Sciatic nerve (tissue), 2 donors: ENCODE results near the gene TTC39C. TPM values are rescaled to one million over a fixed set of nuclear protein-coding genes. Genes with fewer than 3 reads are reported as not detected.
"Not testable (repeated sequence)": the region's sequence is repeated elsewhere in the genome, so short reads cannot be mapped to it uniquely, and the experiment has no call there.

Experiments
- ATAC-seq: fragments of 200-7000 bp; cut with Tn5 transposase; one replicate; pipeline ENCODE4 v1.9.1; 2020; ENCODE audit warnings: mild to moderate bottlenecking, moderate library complexity
- DNase-seq: peaks from one replicate; pipeline ENCODE4 v3.0.0-alpha.2; 2020; ENCODE audit warnings: low spot score
- intact Hi-C: fragments of 100-400 bp; cut with DNase I; formaldehyde crosslinking; loops from one replicate; pipeline ENCODE4 v1.14.2; 2022
- total RNA-seq: library from RNA; stranded (reverse); fragmentation: NEBNext Ultra II Directional; extraction: Animal tissue kit (Norgen Biotek cat#: 25700); gene quantifications from one replicate; pipeline ENCODE4 v1.2.1, GENCODE V29; 2021
- donor health status: DM: no; HTN: no; CAD: no.
- donor health status: DM: no; HTN: no; CAD: no.

Gene TTC39C
- total RNA-seq, 1 donor from 2014 or later = 20.6 TPM

GRCh38 chr18:24041691-24042090 is 27.1 kb downstream of the TTC39C start:
- intact Hi-C loops = no loop called here

GRCh38 chr18:24043403-24043802 is 28.8 kb downstream of the TTC39C start:
- no peak for ATAC-seq
- no peak for DNase-seq
- intact Hi-C loops = no loop called here

More at GRCh38 chr18:24041691-24042090, 27.1 kb downstream of the TTC39C start:
- DNase-seq (no peak), ATAC-seq (no peak)

- no peak for DNase-seq
- intact Hi-C loops = no loop called here
- ATAC-seq = no peak
These were observed 33.7 kb downstream of the TTC39C start for GRCh38 chr18:24048261-24048660.

- intact Hi-C loops = no loop called here
- DNase-seq (no peak), ATAC-seq (no peak)
These were observed 34.6 kb downstream of the TTC39C start for GRCh38 chr18:24049142-24049541.

GRCh38 chr18:24051031-24051947 is 36.7 kb downstream of the TTC39C start:
- DNase-seq (no peak), ATAC-seq (no peak)
- intact Hi-C loops = no loop called here

- intact Hi-C loops = no loop called here
- peak; percentile 31 for ATAC-seq
- no peak for DNase-seq
These were observed 37.5 kb downstream of the TTC39C start for GRCh38 chr18:24052053-24052452.

- ATAC-seq = no peak
These were observed 38.7 kb downstream of the TTC39C start for GRCh38 chr18:24053211-24053610.

GRCh38 chr18:24054130-24054529 is 39.6 kb downstream of the TTC39C start:
- peak; percentile 69 for ATAC-seq
- intact Hi-C loops = no loop called here
- no peak for DNase-seq

More at GRCh38 chr18:24053211-24053610, 38.7 kb downstream of the TTC39C start:
- no peak for DNase-seq
- intact Hi-C loops = no loop called here

- intact Hi-C loops = no loop called here
- ATAC-seq (no peak), DNase-seq (no peak)
These were observed 40.7 kb downstream of the TTC39C start for GRCh38 chr18:24055009-24055804.

GRCh38 chr18:24055878-24056277 is 41.3 kb downstream of the TTC39C start:
- DNase-seq = no peak
- intact Hi-C loops = no loop called here
- ATAC-seq = peak; percentile 40

- no peak for ATAC-seq
- no peak for DNase-seq
- intact Hi-C loops = no loop called here
These were observed 42.0 kb downstream of the TTC39C start for GRCh38 chr18:24056506-24056905.

GRCh38 chr18:24057804-24058203 is 43.2 kb downstream of the TTC39C start:
- intact Hi-C loops = no loop called here
- ATAC-seq (no peak), DNase-seq (no peak)

GRCh38 chr18:24059385-24059784 is 44.8 kb downstream of the TTC39C start:
- intact Hi-C loops, ATAC-seq, DNase-seq: not testable (repeated sequence)

- intact Hi-C loops = no loop called here
- ATAC-seq = peak; percentile 84
- no peak for DNase-seq
These were observed 46.1 kb downstream of the TTC39C start for GRCh38 chr18:24060644-24061043.

- DNase-seq (no peak), ATAC-seq (no peak)
- intact Hi-C loops = no loop called here
These were observed 48.7 kb downstream of the TTC39C start for GRCh38 chr18:24063121-24063731.

GRCh38 chr18:24064391-24065100 is 50.0 kb downstream of the TTC39C start:
- ATAC-seq (no peak), DNase-seq (no peak)
- intact Hi-C loops = no loop called here

GRCh38 chr18:24065906-24066305 is 51.4 kb downstream of the TTC39C start:
- intact Hi-C loops = no loop called here
- ATAC-seq (no peak), DNase-seq (no peak)

GRCh38 chr18:24068945-24069693 is 54.6 kb downstream of the TTC39C start:
- intact Hi-C loops = no loop called here
- ATAC-seq (no peak), DNase-seq (no peak)
